Right atrium auricular region (tissue), 2 donors: ENCODE data around the gene FMNL3. TPM values are rescaled to one million over a fixed set of nuclear protein-coding genes. Genes with fewer than 3 reads are reported as not detected.

ENCODE experiments used
- DNase-seq: peaks from one replicate; pipeline ENCODE4 v3.0.0-alpha.2; 2019; ENCODE audit warnings: low spot score
- H3K27ac ChIP-seq, 2 donors: fragments of 200-600 bp; sonication (generic); 1 replicate in 1 of 2; 2 replicates in 1 of 2; pipeline ENCODE4 v1.5.1; 2016 to 2019
- H3K27me3 ChIP-seq, 2 donors: fragments of 200-600 bp; sonication (generic); one replicate each; pipeline versions ENCODE4 v1.5.1 to v1.6.0; 2017 to 2019
- H3K36me3 ChIP-seq: fragments of 200-600 bp; sonication (generic); one replicate; pipeline ENCODE4 v1.5.1; 2016
- H3K4me1 ChIP-seq, 2 donors: fragments of 200-600 bp; sonication (generic); one replicate each; pipeline versions ENCODE4 v1.5.1 to v1.6.0; 2017 to 2019
- H3K4me3 ChIP-seq, 2 donors: fragments of 200-600 bp; sonication (generic); 1 replicate in 1 of 2; 2 replicates in 1 of 2; pipeline ENCODE4 v1.5.1; 2017 to 2019; ENCODE audit warnings: mild to moderate bottlenecking in 1 of 2, moderate library complexity in 1 of 2
- H3K9me3 ChIP-seq, 2 donors: fragments of 200-600 bp; sonication (generic); one replicate each; pipeline ENCODE4 v1.5.1; 2019
- CTCF ChIP-seq, 2 donors: fragments of 200-600 bp; sonication (generic); IDR thresholded peaks; one replicate each; pipeline ENCODE4 v1.5.1; 2019; ENCODE audit warnings: antibody characterized with exemption in 2 of 2
- total RNA-seq, 2 donors: library from RNA; depleted of rRNA; stranded (reverse); fragments of >200 nt; gene quantifications; one replicate each; pipeline ENCODE4 v1.1.0, GENCODE V29; 2016

FMNL3 gene, protein sequence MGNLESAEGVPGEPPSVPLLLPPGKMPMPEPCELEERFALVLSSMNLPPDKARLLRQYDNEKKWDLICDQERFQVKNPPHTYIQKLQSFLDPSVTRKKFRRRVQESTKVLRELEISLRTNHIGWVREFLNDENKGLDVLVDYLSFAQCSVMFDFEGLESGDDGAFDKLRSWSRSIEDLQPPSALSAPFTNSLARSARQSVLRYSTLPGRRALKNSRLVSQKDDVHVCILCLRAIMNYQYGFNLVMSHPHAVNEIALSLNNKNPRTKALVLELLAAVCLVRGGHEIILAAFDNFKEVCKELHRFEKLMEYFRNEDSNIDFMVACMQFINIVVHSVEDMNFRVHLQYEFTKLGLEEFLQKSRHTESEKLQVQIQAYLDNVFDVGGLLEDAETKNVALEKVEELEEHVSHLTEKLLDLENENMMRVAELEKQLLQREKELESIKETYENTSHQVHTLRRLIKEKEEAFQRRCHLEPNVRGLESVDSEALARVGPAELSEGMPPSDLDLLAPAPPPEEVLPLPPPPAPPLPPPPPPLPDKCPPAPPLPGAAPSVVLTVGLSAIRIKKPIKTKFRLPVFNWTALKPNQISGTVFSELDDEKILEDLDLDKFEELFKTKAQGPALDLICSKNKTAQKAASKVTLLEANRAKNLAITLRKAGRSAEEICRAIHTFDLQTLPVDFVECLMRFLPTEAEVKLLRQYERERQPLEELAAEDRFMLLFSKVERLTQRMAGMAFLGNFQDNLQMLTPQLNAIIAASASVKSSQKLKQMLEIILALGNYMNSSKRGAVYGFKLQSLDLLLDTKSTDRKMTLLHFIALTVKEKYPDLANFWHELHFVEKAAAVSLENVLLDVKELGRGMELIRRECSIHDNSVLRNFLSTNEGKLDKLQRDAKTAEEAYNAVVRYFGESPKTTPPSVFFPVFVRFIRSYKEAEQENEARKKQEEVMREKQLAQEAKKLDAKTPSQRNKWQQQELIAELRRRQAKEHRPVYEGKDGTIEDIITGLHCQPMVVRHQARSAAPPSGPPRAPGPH
- 10 to 100 TPM in 1 of 2 donors, 1 to 10 TPM in 1; 9.0 to 19.7 TPM for total RNA-seq

DNA sequence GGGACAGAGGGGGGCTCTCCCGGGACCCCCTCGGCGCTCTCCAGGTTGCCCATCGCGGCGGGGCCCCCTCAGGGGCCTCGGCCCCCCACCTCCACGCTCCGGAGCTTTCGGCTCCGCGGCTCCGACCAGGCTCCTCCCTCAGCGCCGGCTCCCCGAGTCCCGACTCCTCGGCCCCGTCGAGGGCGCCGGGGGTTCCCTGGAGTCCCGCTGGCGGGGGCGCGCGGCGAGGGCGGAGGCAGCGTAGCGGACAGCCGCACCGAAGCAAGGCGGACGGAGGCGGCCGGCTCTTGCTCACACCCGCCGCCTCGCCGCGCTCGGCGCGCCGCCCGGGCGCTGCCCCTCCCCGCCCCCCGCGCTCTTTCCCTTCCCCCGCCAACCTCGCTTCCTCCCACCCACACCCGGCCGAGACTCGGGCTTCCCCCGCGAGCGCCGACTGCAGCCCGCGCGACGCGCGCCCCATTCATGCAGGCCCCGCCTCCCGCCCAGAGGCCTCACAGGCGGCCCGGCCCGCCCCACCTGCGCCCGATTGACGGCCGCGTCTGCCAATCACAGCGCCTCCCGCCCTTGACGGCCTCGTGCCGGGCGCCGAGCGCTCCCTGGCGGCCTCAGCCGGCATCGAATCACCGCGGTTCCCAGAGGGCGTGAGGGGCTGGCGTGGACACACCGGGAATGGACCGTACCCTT, at the start of gene FMNL3:
Gene FMNL3, minus strand, starts transcription at position 278 of the 684 bp plus-strand sequence. Its CDS starts 225 bp downstream, at position 53.
- Histone ChIP-seq H3K27me3 (no peaks in the 10 kb centered on the region), H3K9me3 (no peaks in the 10 kb centered on the region), H3K36me3 (no peaks in the 10 kb centered on the region), H3K4me1 (peaks cover 0 to 35% of the 10 kb centered on the region in 2 donors), H3K27ac (peak within 1 kb of the TSS; percentile 93 to 95), H3K4me3 (peak within 1 kb of the TSS; percentile 78 to 87)
- TF ChIP-seq CTCF (IDR thresholded peaks at IDR 0.05): peak; percentile 96 to 98
- peak; percentile 97 for DNase-seq

- H3K4me1 ChIP-seq: peaks cover 0 to 81% of the 10 kb centered on the region in 2 donors
- H3K36me3 ChIP-seq: peaks cover 49% of the 10 kb centered on the region
- no peak for TF ChIP-seq CTCF (IDR thresholded peaks at IDR 0.05)
- H3K27me3 ChIP-seq: no peaks in the 10 kb centered on the region
- H3K27ac ChIP-seq: no peak overlapping the region
- DNase-seq: no peak
- no peak overlapping the region for H3K4me3 ChIP-seq
- H3K9me3 ChIP-seq: no peaks in the 10 kb centered on the region
These were observed 43.8 kb upstream of the FMNL3 start for GRCh38 chr12:49750996-49751393.

DNA sequence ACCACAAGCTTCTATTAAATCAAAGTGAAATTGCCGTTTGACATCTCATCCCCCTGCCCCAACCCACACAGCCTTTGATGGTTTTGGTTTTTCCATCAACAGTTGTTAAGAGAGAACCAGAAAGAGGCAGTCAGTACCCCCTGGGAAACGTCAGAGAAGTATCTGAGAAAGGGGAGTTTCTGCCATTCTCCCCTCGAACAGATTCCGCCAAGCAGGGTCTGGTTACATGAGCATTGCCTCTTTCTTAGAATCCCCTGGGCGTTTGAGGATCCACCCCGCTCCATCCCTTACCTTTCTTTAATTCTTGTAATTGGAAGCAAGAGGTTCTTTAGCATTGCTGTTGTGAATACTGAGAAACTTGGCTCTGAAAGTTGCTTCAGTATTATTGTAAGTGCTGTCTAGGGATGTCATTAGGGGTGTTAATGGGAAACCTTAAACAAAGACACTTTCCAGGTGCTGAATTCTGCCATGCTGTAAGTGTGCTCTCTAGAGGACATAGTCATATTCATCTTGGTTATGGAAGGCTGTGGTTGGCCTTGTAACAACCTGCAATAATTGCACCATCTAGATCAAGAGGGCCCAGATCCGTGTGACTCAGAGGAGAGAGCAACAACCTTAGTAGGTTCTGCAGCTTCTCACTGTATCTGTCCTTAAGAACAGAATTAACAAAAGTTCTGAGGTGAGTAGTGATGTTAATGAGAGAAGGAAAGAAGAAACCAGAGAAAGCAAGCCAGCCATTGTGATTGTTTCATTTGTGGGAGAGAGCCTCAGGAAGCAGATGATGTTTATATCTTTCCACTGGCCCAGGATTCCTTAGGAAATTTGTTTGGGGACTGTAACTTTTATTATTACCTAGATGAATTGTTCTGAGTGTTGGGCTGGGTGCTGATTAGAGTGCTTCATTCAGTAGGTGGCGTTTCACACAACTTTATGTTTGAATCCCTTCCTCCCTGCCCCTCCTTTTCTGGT, 43.1 kb upstream of the FMNL3 start:
- Histone ChIP-seq H3K27me3 (no peaks in the 10 kb centered on the region), H3K9me3 (no peaks in the 10 kb centered on the region), H3K27ac (no peak overlapping the region), H3K4me1 (peaks cover 0 to 87% of the 10 kb centered on the region in 2 donors), H3K36me3 (peaks cover 42% of the 10 kb centered on the region), H3K4me3 (no peak overlapping the region)
- DNase-seq: no peak
- peak in 1 of 2 donors; percentile 13 for TF ChIP-seq CTCF (IDR thresholded peaks at IDR 0.05)

- no peak for DNase-seq
- no peak for TF ChIP-seq CTCF (IDR thresholded peaks at IDR 0.05)
- Histone ChIP-seq H3K4me1 (peaks cover 0 to 99% of the 10 kb centered on the region in 2 donors), H3K9me3 (no peaks in the 10 kb centered on the region), H3K27me3 (no peaks in the 10 kb centered on the region), H3K27ac (peak overlapping the region in 1 of 2 donors; percentile 5), H3K4me3 (no peak overlapping the region), H3K36me3 (peaks cover 28% of the 10 kb centered on the region)
These were observed 41.6 kb upstream of the FMNL3 start for GRCh38 chr12:49748800-49749199.
